Breast epithelium (tissue), 4 donors: ENCODE results near the gene MALAT1. TPM values are rescaled to one million over a fixed set of nuclear protein-coding genes. Genes with fewer than 3 reads are reported as not detected.
"Not testable (repeated sequence)": the region's sequence is repeated elsewhere in the genome, so short reads cannot be mapped to it uniquely, and the experiment has no call there.

Experiments used
- DNase-seq, 2 donors: peaks; one replicate each; pipeline ENCODE4 v3.0.0-alpha.2; 2019; ENCODE audit warnings: low spot score in 2 of 2
- H3K27ac ChIP-seq, 2 donors: fragments of 200-600 bp; sonication (generic) in 1 of 2; one replicate each; pipeline ENCODE4 v1.5.1; 2016 to 2019; ENCODE audit warnings: mild to moderate bottlenecking in 1 of 2
- H3K27me3 ChIP-seq, 2 donors: fragments of 200-600 bp; sonication (generic) in 1 of 2; one replicate each; pipeline versions ENCODE4 v1.5.1 to v1.6.0; 2017 to 2019; ENCODE audit warnings: control low read depth in 1 of 2, mild to moderate bottlenecking in 1 of 2
- H3K36me3 ChIP-seq: fragments of 200-600 bp; one replicate; pipeline ENCODE4 v1.5.1; 2019
- H3K4me1 ChIP-seq, 2 donors: fragments of 200-600 bp; sonication (generic); one replicate each; pipeline ENCODE4 v1.5.1; 2016 to 2019; ENCODE audit warnings: control low read depth in 1 of 2
- H3K4me3 ChIP-seq, 3 donors: fragments of 200-600 bp; sonication (generic); 1 replicate in 2 of 3; 2 replicates in 1 of 3; pipeline ENCODE4 v1.5.1; 2016 to 2019; ENCODE audit warnings: mild to moderate bottlenecking in 3 of 3, moderate library complexity in 2 of 3
- H3K9me3 ChIP-seq, 2 donors: fragments of 200-600 bp; sonication (generic) in 1 of 2; one replicate each; pipeline ENCODE4 v1.5.1; 2016 to 2019; ENCODE audit warnings: control low read depth in 1 of 2
- CTCF ChIP-seq, 3 donors: fragments of 450-650 bp; IDR thresholded peaks; one replicate each; pipeline ENCODE4 v1.5.1; 2016 to 2017; ENCODE audit warnings: antibody characterized with exemption in 3 of 3, mild to moderate bottlenecking in 3 of 3, moderate library complexity in 3 of 3
- POLR2A ChIP-seq: fragments of 450-650 bp; IDR thresholded peaks from one replicate; pipeline ENCODE4 v1.6.1; 2016; ENCODE audit warnings: antibody characterized with exemption, mild to moderate bottlenecking, moderate library complexity
- POLR2AphosphoS5 ChIP-seq, 3 donors: sonication (generic); formaldehyde crosslinking; IDR thresholded peaks; one replicate each; pipeline ENCODE4 v1.6.1; 2017; ENCODE audit warnings: antibody characterized with exemption in 3 of 3
- intact Hi-C: fragments of 100-400 bp; cut with DNase I; formaldehyde crosslinking; loops from one replicate; pipeline ENCODE4 v1.15.1; 2023; ENCODE audit warnings: low total_unique reads
- total RNA-seq, 3 donors: library from RNA; depleted of rRNA; stranded (reverse); fragments of >200 nt; gene quantifications; one replicate each; pipeline ENCODE4 v1.1.0, GENCODE V29; 2016

Gene MALAT1
- total RNA-seq, 3 donors from 2014 or later = 14,217 to 22,312 (median 18,959) TPM

- H3K27ac ChIP-seq = peak overlapping the region; percentile 94 to 95
Observed at GRCh38 chr11:65470433-65471049, 28.3 kb upstream of the MALAT1 start.

GRCh38 chr11:65471447-65471891 is 27.4 kb upstream of the MALAT1 start:
- no peaks in the 10 kb centered on the region for H3K9me3 ChIP-seq
- peak in 1 of 2 donors; percentile 75 for DNase-seq
- peak overlapping the region; percentile 3 to 53 (median 24) for H3K4me3 ChIP-seq
- TF ChIP-seq CTCF (IDR thresholded peaks at IDR 0.05) (peak; percentile 5 to 64 (median 55)), POLR2A (no peak), POLR2AphosphoS5 (IDR thresholded peaks at IDR 0.05) (peak in 1 of 3 donors; percentile 62)
- H3K27me3 ChIP-seq = no peaks in the 10 kb centered on the region
- H3K36me3 ChIP-seq = no peaks in the 10 kb centered on the region
- intact Hi-C loops = no loop called here
- peak overlapping the region; percentile 94 to 95 for H3K27ac ChIP-seq
- H3K4me1 ChIP-seq = peaks cover 8 to 12% of the 10 kb centered on the region in 2 donors

More at GRCh38 chr11:65470433-65471049, 28.3 kb upstream of the MALAT1 start:
- H3K36me3 ChIP-seq = no peaks in the 10 kb centered on the region
- intact Hi-C loops = no loop called here
- TF ChIP-seq POLR2A (no peak), CTCF (IDR thresholded peaks at IDR 0.05) (no peak), POLR2AphosphoS5 (IDR thresholded peaks at IDR 0.05) (no peak)
- no peak overlapping the region for H3K4me3 ChIP-seq
- DNase-seq = no peak
- H3K9me3 ChIP-seq = no peaks in the 10 kb centered on the region
- H3K4me1 ChIP-seq = peaks cover 8 to 9% of the 10 kb centered on the region in 2 donors
- no peaks in the 10 kb centered on the region for H3K27me3 ChIP-seq

GRCh38 chr11:65472588-65473277 is 26.1 kb upstream of the MALAT1 start:
- intact Hi-C loops = loop anchor here (1.0 kb wide), 1 partner anchor 49 kb away; no protein-coding TSS in a partner anchor
- DNase-seq, H3K9me3 ChIP-seq, H3K27me3 ChIP-seq, H3K36me3 ChIP-seq: not testable (repeated sequence)
- Histone ChIP-seq H3K4me1 (peaks cover 8 to 14% of the 10 kb centered on the region in 2 donors), H3K27ac (peak overlapping the region; percentile 94 to 95), H3K4me3 (peak overlapping the region in 1 of 3 donors; percentile 53)

GRCh38 chr11:65473278-65473860 is 25.5 kb upstream of the MALAT1 start:
- intact Hi-C loops = no loop called here

GRCh38 chr11:65474864-65475263 is 24.0 kb upstream of the MALAT1 start:
- intact Hi-C loops = no loop called here
- Histone ChIP-seq H3K4me3 (no peak overlapping the region), H3K36me3 (no peaks in the 10 kb centered on the region), H3K9me3 (no peaks in the 10 kb centered on the region), H3K4me1 (peaks cover 14% of the 10 kb centered on the region in 2 donors), H3K27me3 (no peaks in the 10 kb centered on the region), H3K27ac (peak overlapping the region in 1 of 2 donors; percentile 21)
- no peak for DNase-seq
- no peak for TF ChIP-seq POLR2AphosphoS5 (IDR thresholded peaks at IDR 0.05)
- TF ChIP-seq POLR2A = no peak
- TF ChIP-seq CTCF (IDR thresholded peaks at IDR 0.05) = no peak

More at GRCh38 chr11:65473278-65473860, 25.5 kb upstream of the MALAT1 start:
- H3K4me3 ChIP-seq = no peak overlapping the region
- peak overlapping the region; percentile 94 to 95 for H3K27ac ChIP-seq
- no peaks in the 10 kb centered on the region for H3K36me3 ChIP-seq
- no peak for DNase-seq
- TF ChIP-seq POLR2AphosphoS5 (IDR thresholded peaks at IDR 0.05) (no peak), POLR2A (no peak), CTCF (IDR thresholded peaks at IDR 0.05) (no peak)
- no peaks in the 10 kb centered on the region for H3K9me3 ChIP-seq
- peaks cover 8 to 14% of the 10 kb centered on the region in 2 donors for H3K4me1 ChIP-seq
- no peaks in the 10 kb centered on the region for H3K27me3 ChIP-seq
